ENCODE measurements around the gene AQR. TPM values are rescaled to one million over a fixed set of nuclear protein-coding genes. Genes with fewer than 3 reads are reported as not detected.

AQR gene
- total and polyA plus RNA-seq, 4 donors, result 9.2 to 41.3 (median 19.6) TPM

DNA sequence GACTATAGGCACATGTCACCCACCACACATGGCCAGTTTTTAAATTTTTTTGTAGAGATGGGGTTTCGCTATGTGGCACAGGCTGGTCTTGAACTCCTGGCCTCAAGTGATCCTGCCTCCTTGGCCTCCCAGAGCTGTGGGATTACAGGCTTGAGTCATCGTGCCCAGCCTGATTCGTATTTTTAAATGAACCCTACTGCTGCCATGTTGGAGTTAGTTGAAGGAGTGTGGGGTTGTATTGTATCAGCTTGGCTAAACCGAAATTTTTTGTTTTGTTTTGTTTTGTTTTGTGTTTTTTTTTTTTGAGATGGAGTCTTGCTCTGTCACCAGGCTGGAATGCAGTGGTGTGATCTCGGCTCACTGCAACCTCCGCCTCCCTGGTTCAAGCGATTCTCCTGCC, 30.4 kb upstream of the AQR start:
- no peak for ATAC-seq (ENCODE audit: insufficient read depth, low FRiP score)
- Histone ChIP-seq H3K4me3 (no peak overlapping the region), H3K4me1 (ENCODE audit: control insufficient read depth in 5 of 5, insufficient read depth in 5 of 5, low read length in 5 of 5) (no peaks in the 10 kb centered on the region), H3K9me3 (ENCODE audit: control insufficient read depth in 4 of 4, insufficient read depth in 3 of 4, low read length in 3 of 4) (no peaks in the 10 kb centered on the region), H3K27me3 (ENCODE audit: control insufficient read depth in 3 of 3, insufficient read depth in 3 of 3, low read length in 2 of 3) (no peaks in the 10 kb centered on the region), H3K36me3 (ENCODE audit: control insufficient read depth in 4 of 4, insufficient read depth in 4 of 4, low read length in 4 of 4) (no peaks in the 10 kb centered on the region), H3K27ac (ENCODE audit: low read depth in 1 of 2, low read length in 1 of 2) (no peak overlapping the region), H3K9ac (ENCODE audit: insufficient read depth in 1 of 2, low read length in 2 of 2) (no peak overlapping the region)
- no peak for DNase-seq
- no peak for TF ChIP-seq CTCF (IDR thresholded peaks at IDR 0.05; ENCODE audit: control extremely low read depth, extremely low read depth)
- WGBS, 2 donors, result 94 to 99% methylated on average over 7 of the region's 7 CpGs

GRCh38 chr15:34994925-34995324, 25.4 kb upstream of the AQR start:
- Histone ChIP-seq H3K27ac (ENCODE audit: low read depth in 1 of 2, low read length in 1 of 2) (no peak overlapping the region), H3K9me3 (ENCODE audit: control insufficient read depth in 4 of 4, insufficient read depth in 3 of 4, low read length in 3 of 4) (no peaks in the 10 kb centered on the region), H3K4me1 (ENCODE audit: control insufficient read depth in 5 of 5, insufficient read depth in 5 of 5, low read length in 5 of 5) (no peaks in the 10 kb centered on the region), H3K9ac (ENCODE audit: insufficient read depth in 1 of 2, low read length in 2 of 2) (no peak overlapping the region), H3K36me3 (ENCODE audit: control insufficient read depth in 4 of 4, insufficient read depth in 4 of 4, low read length in 4 of 4) (no peaks in the 10 kb centered on the region), H3K27me3 (ENCODE audit: control insufficient read depth in 3 of 3, insufficient read depth in 3 of 3, low read length in 2 of 3) (no peaks in the 10 kb centered on the region), H3K4me3 (no peak overlapping the region)
- no peak for ATAC-seq (ENCODE audit: insufficient read depth, low FRiP score)
- no peak for DNase-seq
- no peak for TF ChIP-seq CTCF (IDR thresholded peaks at IDR 0.05; ENCODE audit: control extremely low read depth, extremely low read depth)
- 81 to 88% methylated on average over 1 of the region's 1 CpG for WGBS, 2 donors

DNA sequence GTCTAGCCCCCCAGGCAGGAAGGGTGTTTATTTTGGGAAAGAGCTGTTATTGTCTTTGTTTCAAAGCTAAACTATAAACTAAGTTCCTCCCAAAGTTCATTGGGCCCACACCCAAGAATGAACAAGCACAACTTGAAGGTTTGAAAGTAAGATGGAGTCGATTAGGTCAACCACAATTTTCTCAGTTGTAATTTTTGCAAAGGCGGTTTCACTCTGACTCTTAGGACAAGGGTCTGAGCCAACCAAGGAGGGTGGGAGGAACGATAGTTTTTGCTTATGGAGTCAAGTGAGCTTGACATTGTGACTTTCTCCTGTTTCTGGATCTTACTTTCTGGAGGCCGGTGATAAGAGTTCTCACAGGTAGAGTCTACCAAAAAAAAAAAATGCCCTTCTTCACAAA, 24.3 kb upstream of the AQR start:
- no peak for TF ChIP-seq CTCF (IDR thresholded peaks at IDR 0.05; ENCODE audit: control extremely low read depth, extremely low read depth)
- H3K9ac ChIP-seq (ENCODE audit: insufficient read depth in 1 of 2, low read length in 2 of 2), result no peak overlapping the region
- peaks cover 0 to 3% (median 0%) of the 10 kb centered on the region in 5 donors for H3K4me1 ChIP-seq (ENCODE audit: control insufficient read depth in 5 of 5, insufficient read depth in 5 of 5, low read length in 5 of 5)
- DNase-seq (no peak), ATAC-seq (ENCODE audit: insufficient read depth, low FRiP score) (no peak)
- H3K4me3 ChIP-seq, result no peak overlapping the region
- H3K27me3 ChIP-seq (ENCODE audit: control insufficient read depth in 3 of 3, insufficient read depth in 3 of 3, low read length in 2 of 3), result no peaks in the 10 kb centered on the region
- no peaks in the 10 kb centered on the region for H3K9me3 ChIP-seq (ENCODE audit: control insufficient read depth in 4 of 4, insufficient read depth in 3 of 4, low read length in 3 of 4)
- H3K36me3 ChIP-seq (ENCODE audit: control insufficient read depth in 4 of 4, insufficient read depth in 4 of 4, low read length in 4 of 4), result no peaks in the 10 kb centered on the region
- WGBS, 2 donors, result 85 to 91% methylated on average over 4 of the region's 4 CpGs
- no peak overlapping the region for H3K27ac ChIP-seq (ENCODE audit: low read depth in 1 of 2, low read length in 1 of 2)

GRCh38 chr15:34993412-34993811, 23.9 kb upstream of the AQR start:
- no peaks in the 10 kb centered on the region for H3K27me3 ChIP-seq (ENCODE audit: control insufficient read depth in 3 of 3, insufficient read depth in 3 of 3, low read length in 2 of 3)
- peaks cover 0 to 1% (median 0%) of the 10 kb centered on the region in 4 donors for H3K36me3 ChIP-seq (ENCODE audit: control insufficient read depth in 4 of 4, insufficient read depth in 4 of 4, low read length in 4 of 4)
- no peak for DNase-seq
- H3K9me3 ChIP-seq (ENCODE audit: control insufficient read depth in 4 of 4, insufficient read depth in 3 of 4, low read length in 3 of 4), result no peaks in the 10 kb centered on the region
- no peak for TF ChIP-seq CTCF (IDR thresholded peaks at IDR 0.05; ENCODE audit: control extremely low read depth, extremely low read depth)
- no peak overlapping the region for H3K9ac ChIP-seq (ENCODE audit: insufficient read depth in 1 of 2, low read length in 2 of 2)
- H3K4me3 ChIP-seq, result no peak overlapping the region
- no peak overlapping the region for H3K27ac ChIP-seq (ENCODE audit: low read depth in 1 of 2, low read length in 1 of 2)
- H3K4me1 ChIP-seq (ENCODE audit: control insufficient read depth in 5 of 5, insufficient read depth in 5 of 5, low read length in 5 of 5), result peaks cover 0 to 5% (median 0%) of the 10 kb centered on the region in 5 donors
- 86 to 96% methylated on average over 6 of the region's 6 CpGs for WGBS, 2 donors
- no peak for ATAC-seq (ENCODE audit: insufficient read depth, low FRiP score)
